Uterus (tissue), 2 donors: ENCODE measurements around the gene TAF11L13.
"Not testable (repeated sequence)": the region's sequence is repeated elsewhere in the genome, so short reads cannot be mapped to it uniquely, and the experiment has no call there.

Experiments used
- CTCF ChIP-seq, 4 experiments: fragments of 200-600 bp in 2 of 4; fragments of 450-650 bp in 2 of 4; sonication (generic) in 2 of 4; IDR thresholded peaks; one replicate each; pipeline ENCODE4 v1.5.1; 2016 to 2019; ENCODE audit warnings: antibody characterized with exemption in 4 of 4, mild to moderate bottlenecking in 2 of 4, moderate library complexity in 1 of 4
- POLR2A ChIP-seq, 2 donors: fragments of 450-650 bp; IDR thresholded peaks; one replicate each; pipeline ENCODE4 v1.6.1; 2016; ENCODE audit warnings: antibody characterized with exemption in 2 of 2, mild to moderate bottlenecking in 1 of 2, moderate library complexity in 1 of 2

- not testable (repeated sequence) for TF ChIP-seq POLR2A, CTCF (IDR thresholded peaks at IDR 0.05)
These were observed at the start of gene TAF11L13 for GRCh38 chr5:17631788-17632187.
